ENCODE measurements around the gene OPA1. TPM values are rescaled to one million over a fixed set of nuclear protein-coding genes. Genes with fewer than 3 reads are reported as not detected.

The OPA1 gene
- total and polyA plus RNA-seq, 2 of the 4 experiments (the other 2 are of a cell fraction), result 17.8 to 73.7 TPM

- Histone ChIP-seq H2AK5ac (ENCODE audit: low read depth, low read length) (no peak overlapping the region), H3K9me3 (ENCODE audit: control insufficient read depth, insufficient read depth, low read length) (no peaks in the 10 kb centered on the region), H2AK9ac (replicated peaks; ENCODE audit: low read depth, low read length, poor library complexity) (no peak overlapping the region), H3K4me2 (ENCODE audit: low read depth, low read length) (no peak overlapping the region), H3K4ac (ENCODE audit: low read depth, low read length) (no peak overlapping the region), H3K4me1 (ENCODE audit: control insufficient read depth, insufficient read depth, low read length) (no peaks in the 10 kb centered on the region), H2BK5ac (ENCODE audit: low read depth, low read length, poor library complexity, severe bottlenecking) (no peak overlapping the region), H4K91ac (ENCODE audit: insufficient read depth, low read depth, low read length) (no peak overlapping the region), H2BK15ac (ENCODE audit: low read depth, low read length) (no peak overlapping the region), H3K27me3 (ENCODE audit: control insufficient read depth, insufficient read depth, low read length) (peaks cover 13% of the 10 kb centered on the region), H4K20me1 (ENCODE audit: insufficient read depth, low read length) (no peaks in the 10 kb centered on the region), H3K14ac (replicated peaks; ENCODE audit: low read depth, low read length) (no peak overlapping the region), H3K9me1 (ENCODE audit: insufficient read depth, low read length) (no peaks in the 10 kb centered on the region), H3K79me1 (ENCODE audit: low read depth in 1 of 2, low read length in 2 of 2) (no peaks in the 10 kb centered on the region), H3K18ac (ENCODE audit: low read depth, low read length) (no peak overlapping the region), H3K23ac (ENCODE audit: low read depth, low read length) (no peak overlapping the region), H2BK120ac (ENCODE audit: low read depth, low read length) (no peak overlapping the region), H3K27ac (ENCODE audit: insufficient read depth, low read length) (no peak overlapping the region), H4K5ac (ENCODE audit: low read depth, low read length) (no peak overlapping the region), H2AFZ (replicated peaks; ENCODE audit: low read length, poor library complexity) (no peak overlapping the region), H3K4me3 (ENCODE audit: insufficient read depth, low read depth, low read length) (no peak overlapping the region), H2BK20ac (ENCODE audit: low read depth, low read length) (no peak overlapping the region), H4K8ac (ENCODE audit: low read depth in 2 of 2, low read length in 2 of 2) (no peak overlapping the region), H3K56ac (ENCODE audit: extremely low read depth, insufficient read depth, low read length) (no peak overlapping the region), H3K9ac (ENCODE audit: low read depth, low read length) (no peak overlapping the region), H3K36me3 (ENCODE audit: control insufficient read depth, insufficient read depth, low read length) (no peaks in the 10 kb centered on the region)
- ATAC-seq (ENCODE audit: low read depth) (no peak), DNase-seq (no peak)
- BruUV-seq (replicated peaks), result no TSS peak
- WGBS, 2 experiments (ENCODE audit: extremely low coverage in 2 of 2, insufficient read length in 1 of 2), result 100% methylated on average over 2 of the region's 3 CpGs; no CpG with 5 or more reads in 1 of the 2 experiments
- ChIA-PET CTCF (no interaction called here), POLR2A (ENCODE audit: unreplicated experiment) (no interaction called here)
- in situ Hi-C loops (cut with MboI; ENCODE audit: low sequenced_read_pairs) (no loop called here), dilution Hi-C loops (cut with HindIII; ENCODE audit: low sequenced_read_pairs, unreplicated experiment) (no loop called here), intact Hi-C loops (cut with micrococcal nuclease) (no loop called here)
- TF ChIP-seq ELK1 (IDR thresholded peaks at IDR 0.05; ENCODE audit: borderline replicate concordance, low read depth, low read length) (no peak), NFE2L2 (IDR thresholded peaks at IDR 0.05; ENCODE audit: low read depth, low read length) (no peak), CEBPB (IDR thresholded peaks at IDR 0.05; ENCODE audit: low read depth, low read length) (no peak), RFX5 (IDR thresholded peaks at IDR 0.05; ENCODE audit: low read depth, low read length) (no peak), USF2 (IDR thresholded peaks at IDR 0.05; ENCODE audit: low read depth, low read length) (no peak)
Observed at GRCh38 chr3:193722566-193722965, 129.6 kb downstream of the OPA1 start.
